HepG2 (cell line): Measurements from ENCODE around the gene NAA16. TPM values are rescaled to one million over a fixed set of nuclear protein-coding genes. Genes with fewer than 3 reads are reported as not detected.
A peak's percentile ranks its signal among the peaks of the same experiment; 100 is the strongest.

ENCODE experiments used
- BCL3 ChIP-seq: sonication (generic); formaldehyde crosslinking; IDR thresholded peaks from 2 replicates; pipeline ENCODE4 v1.5.1; 2020; ENCODE audit warnings: mild to moderate bottlenecking, missing genetic modification reagents, moderate library complexity
- E2F1 ChIP-seq: sonication (generic); formaldehyde crosslinking; IDR thresholded peaks from 2 replicates; pipeline ENCODE4 v1.5.0; 2020; ENCODE audit warnings: missing genetic modification reagents
- MEIS1 ChIP-seq: sonication (generic); formaldehyde crosslinking; IDR thresholded peaks from 2 replicates; pipeline ENCODE4 v1.9.0; 2021; ENCODE audit warnings: mild to moderate bottlenecking, missing genetic modification reagents, moderate library complexity, borderline replicate concordance
- STAT5B ChIP-seq: sonication (generic); formaldehyde crosslinking; IDR thresholded peaks from 2 replicates; pipeline ENCODE4 v1.4.0; 2020; ENCODE audit warnings: missing genetic modification reagents
- ZBTB34 ChIP-seq: sonication (generic); formaldehyde crosslinking; IDR thresholded peaks from 2 replicates; pipeline ENCODE4 v1.8.0; 2022; ENCODE audit warnings: mild to moderate bottlenecking, missing genetic modification reagents
- ZFP41 ChIP-seq: sonication (generic); formaldehyde crosslinking; IDR thresholded peaks from 2 replicates; pipeline ENCODE4 v1.4.0; 2020; ENCODE audit warnings: mild to moderate bottlenecking, missing genetic modification reagents, borderline replicate concordance
- ZNF264 ChIP-seq: sonication (generic); formaldehyde crosslinking; IDR thresholded peaks from 2 replicates; pipeline ENCODE4 v1.4.0; 2020; ENCODE audit warnings: missing genetic modification reagents
- ZNF512B ChIP-seq: sonication (generic); formaldehyde crosslinking; IDR thresholded peaks from 2 replicates; pipeline ENCODE4 v1.5.1; 2020; ENCODE audit warnings: missing genetic modification reagents, mild to moderate bottlenecking, borderline replicate concordance
- ZNF720 ChIP-seq: sonication (generic); formaldehyde crosslinking; IDR thresholded peaks from 2 replicates; pipeline ENCODE4 v1.4.0; 2020; ENCODE audit warnings: missing genetic modification reagents
- ZSCAN31 ChIP-seq: sonication (generic); formaldehyde crosslinking; IDR thresholded peaks from 2 replicates; pipeline ENCODE4 v1.5.0; 2020; ENCODE audit warnings: low read depth, mild to moderate bottlenecking, missing genetic modification reagents
- polyA plus RNA-seq, 8 experiments: library from polyadenylated mRNA; depleted of rRNA in 3 of 8; stranded (reverse) in 7 of 8; unstranded in 1 of 8; fragments of >200 nt; fragmentation: Illumina TruSeq in 4 of 8; extraction: Trizol in 4 of 8; gene quantifications; 2 replicates each; pipeline versions ENCODE4 v1.2.1 to v1.2.3, GENCODE V29; 2011 to 2016; ENCODE audit warnings: low read depth in 4 of 8, missing spikeins in 1 of 8, mixed read lengths in 1 of 8; ENCODE audit not compliant: insufficient read depth in 1 of 8
- total RNA-seq, 5 experiments: library from RNA; depleted of rRNA; stranded (reverse); fragments of >200 nt; fragmentation: Illumina TruSeq; extraction: Trizol; gene quantifications; 2 replicates each; pipeline ENCODE4 v1.2.3, GENCODE V29; 2016; ENCODE audit warnings: low read depth in 1 of 5
- TF ChIP-seq, protein P1 (sequence below): sonication (generic); formaldehyde crosslinking; IDR thresholded peaks from 2 replicates; pipeline ENCODE4 v1.4.0; 2020; ENCODE audit warnings: missing genetic modification reagents, borderline replicate concordance
- TF ChIP-seq, protein P2 (sequence below): sonication (generic); formaldehyde crosslinking; IDR thresholded peaks from 2 replicates; pipeline ENCODE4 v1.4.0; 2020; ENCODE audit warnings: missing genetic modification reagents
- TF ChIP-seq, protein P3 (sequence below): sonication (generic); formaldehyde crosslinking; IDR thresholded peaks from 2 replicates; pipeline ENCODE4 v1.5.0; 2020; ENCODE audit warnings: missing genetic modification reagents

Gene NAA16
- total and polyA plus RNA-seq, 2 of the 13 experiments (the other 11 are each of a cell fraction or from before 2014, with no cell fraction given) = 9.2 to 15.1 TPM

- TF ChIP-seq, protein P1, sequence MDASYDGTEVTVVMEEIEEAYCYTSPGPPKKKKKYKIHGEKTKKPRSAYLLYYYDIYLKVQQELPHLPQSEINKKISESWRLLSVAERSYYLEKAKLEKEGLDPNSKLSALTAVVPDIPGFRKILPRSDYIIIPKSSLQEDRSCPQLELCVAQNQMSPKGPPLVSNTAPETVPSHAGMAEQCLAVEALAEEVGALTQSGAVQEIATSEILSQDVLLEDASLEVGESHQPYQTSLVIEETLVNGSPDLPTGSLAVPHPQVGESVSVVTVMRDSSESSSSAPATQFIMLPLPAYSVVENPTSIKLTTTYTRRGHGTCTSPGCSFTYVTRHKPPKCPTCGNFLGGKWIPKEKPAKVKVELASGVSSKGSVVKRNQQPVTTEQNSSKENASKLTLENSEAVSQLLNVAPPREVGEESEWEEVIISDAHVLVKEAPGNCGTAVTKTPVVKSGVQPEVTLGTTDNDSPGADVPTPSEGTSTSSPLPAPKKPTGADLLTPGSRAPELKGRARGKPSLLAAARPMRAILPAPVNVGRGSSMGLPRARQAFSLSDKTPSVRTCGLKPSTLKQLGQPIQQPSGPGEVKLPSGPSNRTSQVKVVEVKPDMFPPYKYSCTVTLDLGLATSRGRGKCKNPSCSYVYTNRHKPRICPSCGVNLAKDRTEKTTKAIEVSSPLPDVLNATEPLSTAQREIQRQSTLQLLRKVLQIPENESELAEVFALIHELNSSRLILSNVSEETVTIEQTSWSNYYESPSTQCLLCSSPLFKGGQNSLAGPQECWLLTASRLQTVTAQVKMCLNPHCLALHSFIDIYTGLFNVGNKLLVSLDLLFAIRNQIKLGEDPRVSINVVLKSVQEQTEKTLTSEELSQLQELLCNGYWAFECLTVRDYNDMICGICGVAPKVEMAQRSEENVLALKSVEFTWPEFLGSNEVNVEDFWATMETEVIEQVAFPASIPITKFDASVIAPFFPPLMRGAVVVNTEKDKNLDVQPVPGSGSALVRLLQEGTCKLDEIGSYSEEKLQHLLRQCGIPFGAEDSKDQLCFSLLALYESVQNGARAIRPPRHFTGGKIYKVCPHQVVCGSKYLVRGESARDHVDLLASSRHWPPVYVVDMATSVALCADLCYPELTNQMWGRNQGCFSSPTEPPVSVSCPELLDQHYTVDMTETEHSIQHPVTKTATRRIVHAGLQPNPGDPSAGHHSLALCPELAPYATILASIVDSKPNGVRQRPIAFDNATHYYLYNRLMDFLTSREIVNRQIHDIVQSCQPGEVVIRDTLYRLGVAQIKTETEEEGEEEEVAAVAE (CRISPR knock-in tag) = no peak; the same call in 1 of the 2 replicates
- TF ChIP-seq BCL3 (CRISPR knock-in tag) (no peak), ZFP41 (CRISPR knock-in tag) (no peak), ZSCAN31 (CRISPR knock-in tag) (no peak), STAT5B (no peak), ZNF264 (CRISPR knock-in tag) (0 out of 2 replicates have a peak, but pooled peaks have one; percentile 25), ZBTB34 (no peak), ZNF512B (CRISPR knock-in tag) (peak; percentile 59; the same call in 1 of the 2 replicates), MEIS1 (CRISPR knock-in tag) (peak; percentile 54; the same call in 1 of the 2 replicates), ZNF720 (CRISPR knock-in tag) (no peak), E2F1 (CRISPR knock-in tag) (no peak)
- TF ChIP-seq, protein P2, sequence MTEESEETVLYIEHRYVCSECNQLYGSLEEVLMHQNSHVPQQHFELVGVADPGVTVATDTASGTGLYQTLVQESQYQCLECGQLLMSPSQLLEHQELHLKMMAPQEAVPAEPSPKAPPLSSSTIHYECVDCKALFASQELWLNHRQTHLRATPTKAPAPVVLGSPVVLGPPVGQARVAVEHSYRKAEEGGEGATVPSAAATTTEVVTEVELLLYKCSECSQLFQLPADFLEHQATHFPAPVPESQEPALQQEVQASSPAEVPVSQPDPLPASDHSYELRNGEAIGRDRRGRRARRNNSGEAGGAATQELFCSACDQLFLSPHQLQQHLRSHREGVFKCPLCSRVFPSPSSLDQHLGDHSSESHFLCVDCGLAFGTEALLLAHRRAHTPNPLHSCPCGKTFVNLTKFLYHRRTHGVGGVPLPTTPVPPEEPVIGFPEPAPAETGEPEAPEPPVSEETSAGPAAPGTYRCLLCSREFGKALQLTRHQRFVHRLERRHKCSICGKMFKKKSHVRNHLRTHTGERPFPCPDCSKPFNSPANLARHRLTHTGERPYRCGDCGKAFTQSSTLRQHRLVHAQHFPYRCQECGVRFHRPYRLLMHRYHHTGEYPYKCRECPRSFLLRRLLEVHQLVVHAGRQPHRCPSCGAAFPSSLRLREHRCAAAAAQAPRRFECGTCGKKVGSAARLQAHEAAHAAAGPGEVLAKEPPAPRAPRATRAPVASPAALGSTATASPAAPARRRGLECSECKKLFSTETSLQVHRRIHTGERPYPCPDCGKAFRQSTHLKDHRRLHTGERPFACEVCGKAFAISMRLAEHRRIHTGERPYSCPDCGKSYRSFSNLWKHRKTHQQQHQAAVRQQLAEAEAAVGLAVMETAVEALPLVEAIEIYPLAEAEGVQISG = no peak; the same call in 1 of the 2 replicates
- TF ChIP-seq, protein P3, sequence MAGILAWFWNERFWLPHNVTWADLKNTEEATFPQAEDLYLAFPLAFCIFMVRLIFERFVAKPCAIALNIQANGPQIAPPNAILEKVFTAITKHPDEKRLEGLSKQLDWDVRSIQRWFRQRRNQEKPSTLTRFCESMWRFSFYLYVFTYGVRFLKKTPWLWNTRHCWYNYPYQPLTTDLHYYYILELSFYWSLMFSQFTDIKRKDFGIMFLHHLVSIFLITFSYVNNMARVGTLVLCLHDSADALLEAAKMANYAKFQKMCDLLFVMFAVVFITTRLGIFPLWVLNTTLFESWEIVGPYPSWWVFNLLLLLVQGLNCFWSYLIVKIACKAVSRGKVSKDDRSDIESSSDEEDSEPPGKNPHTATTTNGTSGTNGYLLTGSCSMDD (CRISPR knock-in tag) = no peak
These were observed 21.6 kb upstream of the NAA16 start (continued) for GRCh38 chr13:41289463-41289881.
